Activated T-cell treated with anti-CD3 and anti-CD28 coated beads, Interleukin-2, amount 50 U/mL, for 24 hours (primary cell): ENCODE data around the gene SOBP.

ENCODE experiments used
- DNase-seq: peaks from one replicate; pipeline ENCODE4 v3.0.0-alpha.2; 2020
- H3K27ac Mint-ChIP-seq: 2 replicates; pipeline ENCODE4 v1.8.0; 2020; ENCODE audit warnings: mild to moderate bottlenecking, mixed read lengths
- H3K27me3 Mint-ChIP-seq: 2 replicates; pipeline ENCODE4 v1.8.0; 2020; ENCODE audit warnings: mixed read lengths
- H3K36me3 Mint-ChIP-seq: 2 replicates; pipeline ENCODE4 v1.8.0; 2020; ENCODE audit warnings: low read depth, mixed read lengths
- H3K4me1 Mint-ChIP-seq: 2 replicates; pipeline ENCODE4 v1.8.0; 2020; ENCODE audit warnings: low read depth, mixed read lengths
- H3K4me3 Mint-ChIP-seq: 2 replicates; pipeline ENCODE4 v1.8.0; 2020; ENCODE audit warnings: mild to moderate bottlenecking, moderate library complexity, mixed read lengths
- H3K9me3 Mint-ChIP-seq: 2 replicates; pipeline ENCODE4 v1.8.0; 2020; ENCODE audit warnings: mixed read lengths

SOBP gene

DNA sequence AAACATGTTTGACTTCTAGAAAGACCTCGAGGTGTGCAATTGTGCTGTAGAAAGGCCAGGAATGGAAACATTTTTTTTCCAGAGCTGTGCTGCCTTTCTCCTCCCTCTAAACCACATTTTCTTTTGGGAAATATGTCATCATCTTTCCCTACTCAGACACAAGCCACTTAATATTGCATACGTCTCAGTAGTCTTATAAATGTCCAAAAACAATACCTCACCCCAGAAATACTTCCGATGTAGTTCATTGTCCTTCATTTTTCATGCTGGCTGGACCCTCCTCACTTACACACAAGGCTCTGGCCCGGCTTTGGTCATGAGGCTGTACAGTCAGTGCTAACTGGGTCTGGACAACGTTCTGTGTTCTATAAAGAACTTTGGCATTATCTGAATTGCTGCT lies 207.8 kb downstream of the SOBP start:
- Mint-ChIP-seq H3K36me3 (no peaks in the 10 kb centered on the region), H3K27ac (no peak overlapping the region), H3K4me3 (no peak overlapping the region), H3K4me1 (peaks cover 17% of the 10 kb centered on the region), H3K27me3 (no peaks in the 10 kb centered on the region), H3K9me3 (no peaks in the 10 kb centered on the region)
- no peak for DNase-seq

DNA sequence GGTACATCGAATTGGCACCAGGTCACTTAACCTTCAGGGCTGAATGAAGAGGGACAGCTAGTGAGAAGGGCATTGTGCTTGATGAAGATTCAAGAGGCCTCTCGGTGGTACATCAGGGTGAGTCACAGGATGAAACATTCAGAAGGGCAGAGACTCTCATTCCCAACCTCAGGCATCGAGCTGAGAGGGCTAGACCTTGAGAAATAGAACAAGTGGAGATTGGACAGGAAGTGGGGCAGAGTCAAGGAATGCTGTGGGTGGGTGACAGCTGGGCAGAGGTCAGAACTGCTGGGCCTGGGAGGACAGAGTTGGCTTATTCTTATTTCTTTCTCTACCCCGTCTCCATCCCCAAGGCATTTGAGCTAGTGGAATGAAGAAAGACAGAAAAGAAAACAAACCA lies 208.2 kb downstream of the SOBP start:
- H3K4me3 Mint-ChIP-seq, result no peak overlapping the region
- no peaks in the 10 kb centered on the region for H3K27me3 Mint-ChIP-seq
- H3K9me3 Mint-ChIP-seq, result no peaks in the 10 kb centered on the region
- peaks cover 17% of the 10 kb centered on the region for H3K4me1 Mint-ChIP-seq
- H3K27ac Mint-ChIP-seq, result no peak overlapping the region
- H3K36me3 Mint-ChIP-seq, result no peaks in the 10 kb centered on the region
- DNase-seq, result no peak

DNA sequence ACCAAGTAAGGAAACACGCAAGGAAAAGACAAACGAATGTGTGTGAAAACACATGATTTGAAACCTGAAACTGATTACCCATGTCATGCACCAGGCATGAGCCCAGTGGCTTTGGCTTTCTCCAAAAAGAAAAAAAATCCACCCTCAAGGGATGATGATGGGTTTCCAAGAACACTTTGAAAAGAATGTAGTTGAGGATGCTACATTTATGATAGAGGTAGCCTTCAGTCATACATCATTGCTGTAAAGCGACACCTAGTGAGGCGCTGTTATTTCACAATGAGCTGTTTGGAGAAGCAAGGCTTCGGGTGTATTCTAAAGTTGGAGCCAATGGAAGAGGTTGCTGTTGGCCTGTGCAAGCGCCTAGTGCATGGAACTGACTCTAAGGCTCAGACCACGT lies 209.3 kb downstream of the SOBP start:
- Mint-ChIP-seq H3K4me1 (peaks cover 17% of the 10 kb centered on the region), H3K4me3 (no peak overlapping the region), H3K27me3 (no peaks in the 10 kb centered on the region), H3K36me3 (peaks cover 5% of the 10 kb centered on the region), H3K27ac (no peak overlapping the region), H3K9me3 (no peaks in the 10 kb centered on the region)
- DNase-seq, result no peak

DNA sequence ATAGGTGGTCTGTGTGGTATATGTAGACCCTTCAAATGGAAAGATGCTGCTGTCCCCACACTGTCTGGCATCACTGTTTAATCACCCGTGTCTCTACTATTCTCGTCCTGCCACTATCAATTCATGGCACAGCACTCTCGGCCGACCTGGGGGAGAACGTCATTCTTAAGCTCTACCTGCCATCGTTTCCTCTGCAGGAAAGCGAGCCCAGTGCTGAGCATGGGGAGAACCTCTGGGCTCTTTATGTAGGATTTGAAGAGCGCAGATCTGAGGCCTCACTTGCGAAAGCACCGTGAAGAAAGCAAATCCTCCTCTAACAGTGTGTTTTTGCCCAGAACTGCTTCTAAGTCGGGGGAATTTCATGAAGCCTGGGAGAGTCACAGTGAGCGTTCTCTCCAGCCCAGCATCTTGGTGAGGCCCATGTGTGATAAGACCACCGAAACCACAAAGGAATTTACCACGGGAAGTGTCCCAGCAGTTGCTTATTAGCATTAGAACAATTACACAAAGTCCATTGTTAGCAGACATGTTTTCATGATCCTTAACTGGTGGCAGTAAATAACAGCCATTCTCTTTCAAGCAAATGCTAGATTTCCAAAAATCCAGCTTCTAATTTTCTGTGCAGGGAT lies 209.9 kb downstream of the SOBP start:
- H3K4me1 Mint-ChIP-seq, result peaks cover 22% of the 10 kb centered on the region
- H3K27ac Mint-ChIP-seq, result no peak overlapping the region
- peaks cover 8% of the 10 kb centered on the region for H3K36me3 Mint-ChIP-seq
- no peaks in the 10 kb centered on the region for H3K27me3 Mint-ChIP-seq
- H3K4me3 Mint-ChIP-seq, result no peak overlapping the region
- no peaks in the 10 kb centered on the region for H3K9me3 Mint-ChIP-seq
- DNase-seq, result no peak

DNA sequence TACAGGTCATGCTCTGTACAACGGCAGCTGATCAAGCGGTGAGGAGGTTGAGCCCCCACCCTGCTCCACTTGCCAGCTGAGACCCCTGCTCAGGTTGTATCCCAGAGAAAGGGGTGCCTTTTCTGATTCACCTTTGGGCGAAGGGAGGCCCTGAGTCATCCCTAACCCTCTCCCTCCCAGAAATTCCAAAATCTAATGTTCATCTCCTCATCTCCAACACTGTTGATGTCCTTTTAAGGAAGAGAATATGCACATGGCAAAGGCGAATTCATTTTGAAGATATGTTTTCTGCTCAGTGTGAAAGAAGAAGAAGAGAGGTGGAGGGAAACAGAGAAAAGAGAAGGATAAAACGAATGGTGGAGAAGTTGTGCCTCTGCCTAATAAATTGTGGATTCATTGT lies 213.7 kb downstream of the SOBP start:
- Mint-ChIP-seq H3K27me3 (no peaks in the 10 kb centered on the region), H3K4me3 (no peak overlapping the region), H3K4me1 (peaks cover 17% of the 10 kb centered on the region), H3K27ac (no peak overlapping the region), H3K36me3 (peaks cover 34% of the 10 kb centered on the region), H3K9me3 (no peaks in the 10 kb centered on the region)
- DNase-seq, result no peak

DNA sequence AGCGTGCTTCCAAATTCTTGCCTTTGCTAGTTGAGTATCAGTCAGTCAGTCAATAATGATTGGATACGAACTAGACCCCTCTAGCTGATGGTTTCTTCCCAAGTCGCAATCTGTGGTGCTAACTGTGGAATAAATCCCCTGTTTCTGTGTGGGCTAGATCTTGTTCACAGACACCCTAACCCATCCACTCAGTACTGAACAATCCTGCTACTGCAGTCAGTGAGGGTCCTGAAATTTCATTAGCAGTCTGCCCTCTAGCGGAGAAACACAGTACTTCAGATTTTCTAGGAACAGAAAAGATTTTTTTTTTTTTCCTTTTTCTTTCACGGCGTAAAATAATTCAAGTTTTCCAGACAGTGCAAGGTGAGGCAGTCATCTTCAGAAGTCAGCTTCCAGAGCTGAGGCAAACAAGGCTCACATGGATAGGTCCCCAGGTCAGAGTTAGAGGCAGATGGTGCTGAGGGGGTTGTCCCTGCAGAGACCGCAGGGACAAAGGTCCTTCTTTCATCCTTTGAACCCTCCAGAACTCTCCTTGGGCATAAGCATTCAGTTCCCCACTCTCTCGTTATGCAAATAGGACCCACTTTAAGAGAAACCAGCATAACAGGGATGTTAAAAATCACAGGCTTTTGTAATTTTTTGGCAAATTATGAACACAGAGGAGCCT lies 214.6 kb downstream of the SOBP start:
- Mint-ChIP-seq H3K27me3 (no peaks in the 10 kb centered on the region), H3K27ac (peak overlapping the region; percentile 67), H3K4me1 (peaks cover 21% of the 10 kb centered on the region), H3K4me3 (no peak overlapping the region), H3K36me3 (peaks cover 34% of the 10 kb centered on the region), H3K9me3 (no peaks in the 10 kb centered on the region)
- DNase-seq, result no peak

DNA sequence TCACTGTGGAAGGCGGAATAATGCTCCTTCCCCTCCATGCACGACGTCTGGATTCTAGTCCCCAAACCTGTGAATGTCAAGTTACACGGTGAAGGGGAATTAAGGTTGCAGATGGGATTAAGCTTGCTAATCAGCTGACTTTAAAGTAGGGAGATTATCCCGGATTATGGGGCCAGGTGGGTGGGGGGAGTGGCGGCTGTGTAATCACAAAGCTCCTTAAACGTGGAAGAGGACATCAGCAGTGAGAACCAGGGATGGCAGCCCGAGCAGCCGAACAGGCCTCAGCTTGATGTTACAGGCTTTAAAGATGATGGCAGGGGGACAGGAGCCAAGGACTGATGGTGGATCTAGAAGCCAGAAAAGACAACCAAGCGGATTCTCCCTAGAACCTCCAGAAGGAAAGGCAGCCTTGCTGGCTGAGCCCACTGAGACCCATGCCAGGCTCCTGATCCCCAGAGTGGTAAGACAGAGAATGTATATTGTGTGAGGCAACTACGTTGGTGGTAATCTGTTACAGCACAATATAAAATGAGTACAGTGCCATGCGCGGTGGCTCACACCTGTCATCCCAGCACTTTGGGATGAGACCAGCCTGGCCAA lies 216.7 kb downstream of the SOBP start:
- DNase-seq, result no peak
- H3K9me3 Mint-ChIP-seq, result no peaks in the 10 kb centered on the region
- H3K36me3 Mint-ChIP-seq, result peaks cover 34% of the 10 kb centered on the region
- H3K4me1 Mint-ChIP-seq, result peaks cover 25% of the 10 kb centered on the region
- H3K4me3 Mint-ChIP-seq, result no peak overlapping the region
- H3K27me3 Mint-ChIP-seq, result no peaks in the 10 kb centered on the region
- H3K27ac Mint-ChIP-seq, result peak overlapping the region; percentile 60

DNA sequence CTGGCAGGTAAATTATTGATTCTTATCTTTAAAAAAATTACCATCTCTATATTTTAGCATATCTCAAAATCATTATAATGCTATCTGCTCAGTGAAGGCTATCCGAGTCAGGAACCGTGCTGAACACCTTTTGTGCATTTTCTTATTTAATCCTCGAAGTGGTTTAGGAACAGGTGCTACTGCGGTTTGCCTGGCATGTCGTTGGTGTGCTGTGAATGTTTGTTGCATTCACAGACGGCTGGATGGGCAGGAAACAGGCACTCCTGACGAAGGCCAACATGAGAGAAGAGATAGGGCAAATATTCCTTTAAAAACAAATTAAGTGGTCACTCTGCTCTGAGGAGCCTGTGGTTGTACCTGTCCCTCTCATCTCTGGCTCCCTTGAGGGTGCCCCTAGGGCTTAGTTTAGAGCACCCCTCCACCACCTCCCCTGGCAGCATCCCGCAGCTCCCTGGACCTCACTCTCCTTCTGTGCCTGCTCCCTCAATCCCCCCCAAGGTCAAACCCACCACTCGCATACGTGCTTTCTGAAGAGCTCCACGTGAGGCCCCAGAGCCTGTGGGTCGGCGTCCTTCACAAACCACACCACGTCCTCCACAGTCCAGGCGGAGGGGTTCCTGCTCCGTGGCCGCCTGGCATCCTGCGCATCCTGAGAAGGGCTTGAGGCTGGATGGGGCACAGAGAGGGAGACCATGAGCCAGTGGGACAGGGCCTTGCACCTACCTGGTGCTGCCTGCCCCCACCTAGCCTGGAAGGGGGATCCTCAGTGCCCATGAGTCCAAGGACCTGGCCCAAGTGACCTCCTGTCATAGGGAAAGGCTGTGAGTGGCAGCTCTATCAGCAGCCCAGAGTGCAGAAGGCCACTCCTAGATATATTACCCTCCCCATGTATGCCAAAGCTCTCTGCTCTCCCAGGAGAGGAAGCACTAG lies 217.7 kb downstream of the SOBP start:
- Mint-ChIP-seq H3K27me3 (no peaks in the 10 kb centered on the region), H3K36me3 (peaks cover 34% of the 10 kb centered on the region), H3K9me3 (no peaks in the 10 kb centered on the region), H3K4me1 (peaks cover 35% of the 10 kb centered on the region), H3K4me3 (no peak overlapping the region), H3K27ac (no peak overlapping the region)
- no peak for DNase-seq

DNA sequence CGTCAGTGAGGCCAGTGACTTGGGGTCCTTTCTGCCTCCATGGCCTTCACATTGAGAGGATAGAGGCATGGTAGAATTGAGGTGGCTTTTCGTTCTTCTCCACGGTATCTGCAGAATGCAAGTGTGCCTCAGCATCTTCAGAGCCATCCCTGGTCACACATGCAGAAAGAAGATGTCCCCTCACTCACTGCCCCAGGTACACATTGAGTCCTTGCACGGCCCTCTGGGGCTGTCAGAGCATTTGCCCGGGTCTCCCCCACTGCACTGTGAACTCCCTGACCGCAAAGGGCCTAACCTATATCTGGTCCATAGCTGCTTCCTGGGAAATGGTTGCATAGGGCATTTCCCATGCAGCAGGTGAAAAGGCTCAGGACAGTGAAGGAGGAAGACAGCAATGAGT lies 218.5 kb downstream of the SOBP start:
- peaks cover 43% of the 10 kb centered on the region for H3K4me1 Mint-ChIP-seq
- DNase-seq, result no peak
- no peak overlapping the region for H3K4me3 Mint-ChIP-seq
- H3K36me3 Mint-ChIP-seq, result peaks cover 33% of the 10 kb centered on the region
- no peaks in the 10 kb centered on the region for H3K27me3 Mint-ChIP-seq
- no peaks in the 10 kb centered on the region for H3K9me3 Mint-ChIP-seq
- H3K27ac Mint-ChIP-seq, result no peak overlapping the region

DNA sequence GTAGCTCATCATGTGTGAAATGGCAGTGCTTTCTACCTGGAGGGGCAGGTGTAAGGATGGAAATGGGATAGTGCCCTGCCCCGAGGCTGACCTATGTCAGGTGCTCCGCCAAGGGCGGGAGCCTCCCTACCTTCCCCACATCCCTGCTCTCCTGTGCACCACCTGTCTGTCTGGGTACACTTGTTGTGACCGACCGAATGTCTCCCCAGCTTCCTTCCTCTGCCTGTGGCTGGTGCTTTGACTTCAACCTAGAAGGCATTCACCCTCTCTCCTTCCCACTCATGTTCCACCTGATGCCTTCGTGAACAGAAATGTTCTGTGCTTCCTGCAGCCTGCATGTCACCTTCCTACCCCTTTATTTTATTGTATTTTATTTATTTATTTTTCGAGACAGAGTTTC lies 219.4 kb downstream of the SOBP start:
- H3K4me3 Mint-ChIP-seq, result no peak overlapping the region
- peak overlapping the region; percentile 15 for H3K27ac Mint-ChIP-seq
- peaks cover 52% of the 10 kb centered on the region for H3K4me1 Mint-ChIP-seq
- H3K36me3 Mint-ChIP-seq, result peaks cover 28% of the 10 kb centered on the region
- H3K27me3 Mint-ChIP-seq, result no peaks in the 10 kb centered on the region
- DNase-seq, result no peak
- H3K9me3 Mint-ChIP-seq, result no peaks in the 10 kb centered on the region
